Activated effector memory CD4-positive, alpha-beta T cell treated with Interleukin-2 at 50 U/mL for 16 hours (primary cell): Measurements from ENCODE around the gene TREM1.

Experiments used
- DNase-seq: peaks from one replicate; pipeline ENCODE4 v3.0.0-alpha.2; 2020

The TREM1 gene

DNA sequence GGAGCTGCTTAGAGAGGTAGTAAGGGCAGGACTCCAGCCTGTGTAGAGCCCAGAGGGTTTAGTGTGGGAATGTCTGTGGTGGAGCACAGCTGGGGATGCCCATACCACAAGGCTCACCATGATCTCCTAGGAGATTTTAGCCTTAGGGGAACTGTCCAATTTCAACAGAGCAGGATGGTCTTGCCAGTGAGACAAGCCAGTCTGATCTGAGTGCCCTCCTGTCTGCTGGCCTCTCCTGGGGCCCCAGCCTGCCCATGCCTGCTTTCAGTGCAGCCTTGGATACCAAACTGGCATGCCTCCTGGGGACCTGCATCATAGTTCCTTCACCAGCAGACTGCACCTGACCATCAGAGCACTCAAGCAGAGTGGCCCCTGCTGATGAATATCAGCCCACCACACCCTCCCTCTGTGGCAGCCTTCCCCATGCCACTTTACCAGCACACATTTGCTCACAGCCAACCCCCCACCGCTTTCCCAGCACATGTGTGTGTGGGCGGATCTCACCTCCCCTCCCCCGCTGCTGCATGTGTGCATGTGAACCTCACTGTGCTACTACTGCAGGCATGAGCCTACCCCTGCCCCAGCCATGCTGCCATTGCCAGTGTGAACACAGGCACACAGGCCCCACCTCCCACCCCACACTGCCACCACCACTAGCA lies 7.9 kb upstream of the TREM1 start:
- no peak for DNase-seq

DNA sequence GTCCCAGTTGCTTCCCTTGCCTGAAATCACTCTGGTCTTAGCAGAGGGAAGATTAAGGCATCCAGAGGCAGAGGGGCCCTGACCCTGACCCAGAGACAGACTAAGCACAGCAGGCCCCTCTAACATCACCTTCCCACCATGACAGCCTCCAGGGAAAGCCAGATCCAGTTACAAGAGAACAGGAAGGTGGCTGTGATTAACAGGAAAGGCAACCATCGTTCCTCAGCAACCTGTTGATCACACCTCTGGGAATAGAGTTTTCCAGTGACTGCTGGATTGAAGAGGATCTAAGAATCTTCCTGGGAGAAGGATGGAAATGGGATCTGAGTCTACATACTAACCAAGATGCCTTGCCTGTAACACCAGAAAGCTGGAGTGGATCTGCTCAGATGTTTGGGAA lies 5.2 kb upstream of the TREM1 start:
- DNase-seq, result no peak

DNA sequence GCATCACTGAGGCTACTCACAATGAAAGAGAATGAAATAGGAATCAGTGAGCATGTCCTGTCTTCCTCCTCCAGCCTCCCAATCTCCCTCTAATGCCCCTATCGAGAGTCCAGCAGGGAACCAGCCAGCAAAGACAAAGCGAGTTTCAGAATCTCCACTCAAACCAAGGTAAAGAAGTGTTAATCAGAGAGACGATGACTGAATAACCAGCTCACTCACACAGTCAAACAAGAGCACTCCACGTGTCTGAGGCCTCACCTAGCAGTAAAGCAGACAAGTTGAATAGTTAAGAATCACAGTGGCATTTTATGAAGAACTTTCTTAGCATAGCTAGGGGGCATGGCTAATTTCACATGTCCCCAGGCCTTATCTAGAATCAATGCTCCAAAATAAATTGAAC lies 3.3 kb upstream of the TREM1 start:
- no peak for DNase-seq

DNA sequence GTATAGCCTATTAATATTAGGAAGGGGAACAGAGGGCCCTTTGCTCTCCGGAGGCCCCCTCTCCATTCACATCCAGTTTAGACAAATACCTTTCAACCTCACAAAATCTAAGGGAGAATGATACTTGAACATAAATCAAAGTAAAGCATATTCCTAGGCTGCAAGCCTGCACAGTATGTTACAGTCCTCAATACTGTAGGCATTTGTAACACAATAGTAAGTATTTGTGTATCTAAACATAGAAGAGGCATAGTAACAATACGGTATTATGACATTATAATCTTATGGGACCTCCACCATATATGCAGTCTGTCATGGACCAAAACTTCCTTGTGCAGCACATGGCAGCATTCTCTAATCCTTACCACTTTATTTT lies 2.3 kb upstream of the TREM1 start:
- no peak for DNase-seq

DNA sequence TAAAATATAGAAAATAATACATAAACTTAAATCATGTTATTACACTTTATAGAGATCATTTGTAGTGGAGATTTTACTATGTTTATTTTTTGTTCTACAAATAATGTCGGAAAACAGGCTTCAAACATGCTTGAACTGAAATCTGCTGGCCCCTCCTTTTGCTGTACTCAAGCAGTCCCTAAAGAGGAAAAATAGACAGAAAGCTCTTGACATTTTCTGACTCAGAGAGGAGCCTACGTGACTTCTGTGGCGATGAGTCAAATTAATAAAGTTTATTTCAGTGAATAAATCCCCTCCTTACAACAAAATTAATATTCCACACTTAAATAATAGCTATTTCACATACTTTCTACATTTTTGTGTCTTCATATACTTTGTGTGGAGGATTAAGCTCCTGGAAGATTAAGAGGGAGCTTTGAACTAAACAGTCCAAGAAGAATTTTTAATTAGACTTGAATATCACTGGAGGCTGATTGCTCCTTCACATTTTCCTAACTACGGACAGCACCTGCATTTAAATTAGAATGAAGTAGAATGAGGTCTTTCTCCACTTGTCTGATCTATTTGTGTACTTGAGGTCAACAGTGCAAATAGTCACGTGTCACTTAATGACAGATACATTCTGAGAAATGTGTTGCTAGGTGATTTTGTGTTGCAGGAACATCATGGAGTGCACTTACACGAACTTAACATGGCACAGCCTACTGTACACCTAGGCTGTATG lies 1.7 kb upstream of the TREM1 start:
- DNase-seq, result no peak

DNA sequence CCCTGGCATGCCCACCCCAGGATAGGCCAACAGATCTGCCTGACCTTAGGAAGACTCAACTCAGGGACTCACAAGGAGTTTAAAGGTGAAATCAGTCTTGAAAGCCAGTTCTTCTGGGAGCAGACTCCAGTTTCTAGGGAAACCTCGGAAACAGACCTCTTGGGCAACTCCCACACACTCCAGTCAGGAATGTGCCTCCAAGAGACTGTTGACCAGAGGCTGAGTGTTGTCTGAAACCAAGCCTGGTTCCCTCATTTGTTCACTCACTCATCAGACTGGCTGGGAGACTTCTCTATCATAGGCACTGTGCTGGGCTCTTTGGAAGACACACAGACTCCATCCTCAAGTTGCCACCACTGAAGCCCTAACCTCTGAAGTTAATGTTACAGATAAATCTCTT lies 1.8 kb downstream of the TREM1 start:
- no peak for DNase-seq

DNA sequence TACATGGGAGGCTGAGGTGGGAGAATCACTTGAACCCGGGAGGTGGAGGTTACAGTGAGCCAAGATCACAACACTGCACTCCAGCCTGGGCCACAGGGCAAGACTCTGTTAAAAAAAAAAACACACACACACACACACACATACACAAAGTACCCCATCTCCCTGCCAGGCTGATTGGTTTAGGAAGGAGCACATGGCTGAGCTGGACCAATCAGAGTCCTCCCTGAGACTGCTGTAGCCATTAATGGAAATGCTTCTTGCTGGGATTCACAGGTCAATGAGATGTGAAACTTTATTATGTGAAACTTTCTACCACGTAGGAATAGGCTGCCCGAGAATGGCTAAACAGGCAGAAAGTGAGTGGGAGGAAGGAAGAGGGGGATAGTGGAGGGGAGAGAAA lies 2.9 kb downstream of the TREM1 start:
- DNase-seq, result no peak

DNA sequence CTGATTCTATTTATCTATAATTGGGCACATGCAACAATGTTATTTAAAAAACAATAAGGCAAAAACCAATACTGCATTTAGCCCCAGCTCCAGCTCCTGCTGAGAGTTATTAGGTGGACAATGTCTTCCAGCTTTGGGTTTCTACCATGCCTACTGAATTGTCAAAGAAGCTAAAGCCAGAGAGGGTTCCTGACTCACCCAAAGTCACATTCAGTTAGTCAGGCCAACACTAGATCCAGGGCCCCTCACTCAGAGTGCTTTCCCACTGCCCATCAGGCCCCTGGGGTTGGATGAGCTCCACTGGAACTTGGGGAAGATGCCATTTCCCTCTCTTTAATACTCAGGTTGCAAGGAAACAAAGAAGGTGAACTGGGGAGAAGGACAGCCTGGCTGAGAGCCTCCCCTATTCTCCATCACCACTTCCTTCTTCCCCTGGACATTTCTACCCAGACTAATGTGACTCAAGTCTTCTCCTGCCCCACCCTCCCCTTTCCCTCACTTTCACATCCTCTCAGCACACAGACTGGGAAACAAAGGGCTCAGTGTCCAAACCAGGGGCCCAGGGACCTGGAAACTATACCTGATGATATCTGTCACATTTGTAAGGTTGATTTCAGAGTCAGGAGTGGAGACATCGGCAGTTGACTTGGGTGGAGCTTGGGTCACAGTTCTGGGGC lies 6.0 kb downstream of the TREM1 start:
- DNase-seq, result no peak

DNA sequence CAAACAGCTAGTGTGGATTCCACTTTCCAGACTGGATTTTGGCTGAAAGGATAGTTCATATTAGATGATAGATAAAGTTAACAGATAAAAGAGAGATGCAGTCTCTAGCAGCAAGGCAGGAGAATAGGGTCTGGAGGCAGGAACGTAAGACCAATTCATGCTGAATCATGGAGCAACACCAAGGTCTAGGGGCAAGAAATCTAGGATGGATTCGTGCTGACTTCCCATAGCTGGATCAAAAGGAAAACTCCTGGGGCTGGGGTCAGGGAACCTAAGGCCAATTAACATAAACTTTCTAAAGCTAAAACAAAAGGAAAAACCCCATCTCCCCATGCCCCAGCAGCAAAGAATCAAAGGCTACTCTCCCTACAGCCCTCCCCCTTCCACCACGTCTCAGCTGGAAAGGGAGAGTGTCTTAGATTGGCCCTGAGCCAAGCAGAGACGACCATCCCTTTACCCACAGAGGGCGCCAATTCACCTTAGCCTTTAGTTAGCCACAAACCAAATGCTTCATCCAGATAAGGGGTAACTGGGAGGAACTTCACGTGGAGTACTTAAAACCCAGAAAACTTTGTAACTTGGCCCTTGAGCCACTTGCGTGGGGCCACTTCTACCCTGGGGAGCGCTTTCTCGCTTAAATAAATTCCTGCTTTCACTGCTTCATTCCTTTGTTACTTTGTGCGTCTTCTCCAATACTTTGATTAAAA lies 7.6 kb downstream of the TREM1 start:
- peak; percentile 29 for DNase-seq

DNA sequence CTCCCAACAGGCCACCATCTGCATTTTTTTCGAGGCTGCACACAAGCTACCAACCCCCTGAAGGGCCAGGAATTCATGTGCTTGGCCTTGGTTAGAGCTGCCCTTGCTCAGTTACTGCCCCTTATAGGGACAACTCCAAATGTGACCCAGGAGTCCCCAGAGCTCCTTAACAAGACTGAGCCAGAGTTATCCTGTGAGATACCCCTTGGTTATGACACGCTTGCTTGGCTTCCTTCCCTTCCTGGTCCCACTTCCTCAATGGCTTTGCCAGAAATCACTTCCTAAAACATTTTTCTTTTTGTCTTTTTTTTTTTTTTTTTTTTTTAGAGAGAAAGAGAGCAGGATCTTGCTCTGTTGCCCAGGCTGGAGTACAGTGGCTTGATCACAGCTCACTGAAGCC lies 8.9 kb downstream of the TREM1 start:
- DNase-seq, result no peak

DNA sequence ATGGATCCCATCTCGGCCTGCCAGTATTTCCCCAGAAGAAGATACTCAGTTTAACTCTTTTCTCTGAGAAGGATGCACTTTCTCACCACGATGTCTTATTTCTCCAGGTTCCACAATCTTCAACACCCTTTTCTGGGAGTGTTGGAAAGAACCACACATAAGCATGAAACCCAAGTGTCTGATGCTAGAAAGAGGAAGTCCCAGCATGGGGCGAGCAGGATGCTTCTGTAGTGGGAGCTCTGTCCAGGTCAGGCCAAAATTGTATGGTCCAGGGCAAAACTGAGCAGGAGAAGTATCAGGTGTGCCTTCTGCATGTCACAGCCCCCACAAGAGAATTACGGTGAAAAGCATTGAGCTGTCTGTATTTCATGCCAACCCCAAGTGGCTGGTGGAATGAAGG lies 11.0 kb downstream of the TREM1 start:
- no peak for DNase-seq

DNA sequence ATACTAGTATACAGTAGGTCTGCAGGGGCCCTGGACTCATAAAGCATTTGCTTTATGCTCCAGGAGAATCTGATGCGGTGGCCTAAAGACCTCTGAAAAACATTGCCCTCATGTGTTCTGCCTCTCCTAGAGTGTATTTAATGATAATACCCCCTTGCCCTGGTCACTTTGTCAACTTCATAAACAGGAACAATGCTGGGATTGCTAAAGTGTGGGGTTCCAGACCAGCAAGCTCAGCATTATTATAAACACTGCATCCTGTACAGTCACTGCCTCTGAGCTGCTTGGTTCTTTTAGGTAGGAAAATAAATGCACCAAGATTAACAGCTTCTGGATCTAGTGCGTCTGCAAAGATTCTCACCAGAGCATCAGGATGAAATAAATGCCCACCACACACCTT lies 12.2 kb downstream of the TREM1 start:
- no peak for DNase-seq

DNA sequence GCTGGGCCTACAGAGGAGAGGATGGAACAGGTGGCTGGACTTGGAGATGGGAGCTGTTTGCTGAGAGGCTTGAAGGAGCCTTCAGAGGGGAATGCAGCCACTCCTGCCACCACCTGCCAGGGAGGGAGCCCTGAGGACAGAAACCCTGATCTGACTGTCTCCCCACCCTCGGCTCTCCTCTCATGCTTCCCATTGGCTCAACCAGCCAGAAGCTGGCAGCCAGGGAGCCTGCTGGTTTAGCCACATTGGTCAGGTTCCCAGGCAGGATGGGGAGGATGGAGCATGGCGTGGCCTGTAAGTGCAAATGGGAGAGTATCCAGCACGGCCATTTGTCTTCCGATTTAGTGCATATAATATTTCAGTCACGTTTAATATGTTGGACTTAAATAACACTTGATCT lies 12.8 kb downstream of the TREM1 start:
- no peak for DNase-seq

DNA sequence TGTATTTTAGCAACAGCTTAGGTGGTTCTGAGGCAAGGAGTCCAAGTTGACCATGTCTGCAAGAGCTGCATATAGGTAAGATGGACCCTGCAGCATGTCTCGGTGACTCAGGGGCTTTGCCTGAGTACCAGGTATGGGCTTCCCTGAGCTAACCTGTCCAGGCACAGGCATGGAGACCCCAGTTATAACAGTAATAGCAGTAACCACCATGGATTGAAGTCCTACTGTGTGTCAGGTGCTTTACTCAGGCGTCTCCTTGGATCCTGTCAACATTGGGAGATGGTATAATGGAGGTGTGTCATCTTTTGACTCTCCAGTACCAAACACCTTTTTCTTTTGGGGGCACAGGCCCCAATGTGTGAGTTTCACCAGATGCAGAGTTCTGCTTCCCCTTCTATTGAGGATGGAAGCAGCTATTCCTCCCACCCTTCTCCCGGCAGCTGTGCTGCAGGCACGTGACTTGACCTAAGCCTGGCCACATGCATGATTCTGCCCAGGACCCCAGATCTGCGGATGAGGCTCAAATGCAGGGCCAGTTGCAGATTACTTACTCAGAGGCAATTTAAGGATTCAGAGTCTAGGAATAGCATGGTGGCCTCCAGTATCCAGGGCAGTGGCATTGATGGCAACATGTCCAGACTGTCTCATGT lies 13.8 kb downstream of the TREM1 start:
- no peak for DNase-seq

DNA sequence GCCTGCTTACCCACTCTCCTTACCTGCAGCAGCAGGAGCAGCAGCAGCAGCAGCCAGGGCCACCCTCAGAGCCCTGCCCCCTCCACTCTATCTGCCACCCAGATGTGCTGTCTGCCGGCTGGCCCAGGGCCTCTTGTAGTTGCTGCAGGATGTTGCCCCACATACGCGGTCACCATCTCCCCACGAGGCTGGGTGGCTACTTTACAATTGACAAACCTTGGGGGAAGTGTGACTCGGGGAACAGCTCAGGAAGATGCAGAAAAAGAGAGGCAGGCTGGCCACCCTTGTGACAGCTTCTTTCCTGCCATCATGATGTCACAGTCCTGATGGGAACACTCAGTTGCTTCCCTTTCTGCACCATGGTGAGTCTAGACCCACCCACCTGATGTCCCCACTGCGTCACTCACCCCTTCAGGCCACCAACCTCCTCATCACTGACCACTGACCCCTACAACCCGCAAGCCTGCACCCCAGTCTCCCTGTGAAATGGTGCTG lies 14.5 kb downstream of the TREM1 start:
- no peak for DNase-seq

DNA sequence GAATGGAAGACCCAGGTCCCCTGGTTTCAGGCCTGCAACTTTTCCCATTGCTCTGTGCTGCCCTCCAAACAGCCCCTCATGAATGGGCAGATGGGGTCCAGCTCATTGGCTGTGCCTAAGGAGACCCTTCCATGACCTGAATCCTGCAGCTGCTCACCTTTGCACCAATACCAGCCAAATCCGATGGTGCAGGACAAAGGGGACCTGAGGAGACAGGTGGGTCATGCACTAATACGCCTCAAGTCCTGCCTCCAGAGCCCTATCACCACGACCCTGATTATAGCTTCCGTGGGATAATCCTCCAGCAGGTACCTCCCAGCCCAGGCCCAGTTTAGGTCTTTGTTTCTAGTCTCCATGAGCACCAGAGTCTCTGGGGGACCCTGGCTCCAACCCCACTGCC lies 16.8 kb downstream of the TREM1 start:
- no peak for DNase-seq

DNA sequence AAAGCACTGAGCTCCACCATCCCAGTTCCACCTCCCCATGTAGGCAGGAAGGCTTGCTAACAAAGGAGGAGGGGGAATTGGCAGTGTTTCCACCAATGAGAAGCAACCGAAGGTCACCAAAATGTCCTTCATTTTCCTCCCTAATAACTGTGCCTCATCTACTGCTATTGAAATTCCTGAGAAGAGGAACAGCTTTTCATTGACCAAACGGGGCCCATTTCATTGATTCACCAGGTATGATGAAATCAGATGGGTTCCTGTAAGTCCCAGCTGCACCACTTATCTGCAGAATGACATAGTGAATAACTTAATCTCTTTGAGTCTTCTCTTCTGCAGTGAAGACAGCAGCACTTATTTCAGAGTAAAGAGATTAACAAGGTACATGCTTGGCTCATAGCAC lies 17.3 kb downstream of the TREM1 start:
- no peak for DNase-seq

DNA sequence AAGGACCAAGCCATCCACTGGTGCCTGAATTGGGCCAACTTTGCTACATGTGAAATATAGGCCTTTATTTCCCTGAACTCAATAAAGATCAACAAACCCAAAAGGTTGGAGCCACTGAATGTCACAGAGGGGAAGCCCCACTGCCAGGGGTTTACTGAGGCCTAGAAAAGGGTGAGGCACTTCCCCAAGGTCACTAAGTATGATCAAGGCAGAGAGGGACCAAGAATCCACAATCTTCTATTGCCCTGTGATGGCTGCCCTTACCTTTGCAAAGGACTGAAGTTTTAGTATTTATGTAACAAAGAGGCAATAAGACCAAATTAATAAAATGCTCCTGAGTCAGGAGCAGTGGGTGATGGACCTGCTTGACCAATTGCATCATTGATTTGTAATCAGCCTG lies 18.0 kb downstream of the TREM1 start:
- no peak for DNase-seq

DNA sequence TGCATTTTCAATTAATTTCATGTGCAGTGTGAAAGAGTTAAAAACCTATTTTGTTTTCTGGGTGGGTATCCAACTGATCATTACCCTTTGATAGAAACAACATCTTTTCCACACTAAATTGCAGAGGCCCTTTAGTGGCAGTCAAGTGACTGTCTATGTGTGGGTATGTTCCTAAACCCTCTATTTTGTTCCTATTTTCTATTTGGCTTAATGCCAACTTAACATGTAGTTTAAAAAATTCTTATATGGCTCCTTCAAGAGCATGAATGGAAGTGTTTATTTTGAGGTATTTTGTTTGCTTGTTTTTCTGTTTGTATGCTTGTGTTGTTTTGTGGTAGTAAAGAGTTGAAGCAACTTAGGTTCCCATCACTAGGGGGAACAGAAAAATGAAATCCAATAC lies 19.9 kb downstream of the TREM1 start:
- no peak for DNase-seq

DNA sequence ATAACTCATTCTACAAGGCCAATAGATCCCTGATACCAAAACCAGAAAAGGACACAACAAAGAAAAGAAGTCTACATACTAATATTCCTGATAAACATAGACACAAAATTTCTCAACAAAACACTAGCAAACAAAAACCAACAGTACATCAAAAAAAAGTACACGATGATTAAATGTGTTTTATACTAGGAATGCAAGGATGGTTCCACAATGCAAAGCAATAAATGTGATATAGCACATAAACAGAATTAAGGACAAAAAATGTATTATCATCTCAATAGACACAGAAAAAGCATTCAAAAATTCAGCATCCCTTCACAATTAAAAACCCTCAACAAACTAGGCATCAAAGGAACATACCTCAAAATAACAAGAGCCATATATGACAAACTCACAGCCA lies 23.2 kb downstream of the TREM1 start:
- DNase-seq, result no peak

DNA sequence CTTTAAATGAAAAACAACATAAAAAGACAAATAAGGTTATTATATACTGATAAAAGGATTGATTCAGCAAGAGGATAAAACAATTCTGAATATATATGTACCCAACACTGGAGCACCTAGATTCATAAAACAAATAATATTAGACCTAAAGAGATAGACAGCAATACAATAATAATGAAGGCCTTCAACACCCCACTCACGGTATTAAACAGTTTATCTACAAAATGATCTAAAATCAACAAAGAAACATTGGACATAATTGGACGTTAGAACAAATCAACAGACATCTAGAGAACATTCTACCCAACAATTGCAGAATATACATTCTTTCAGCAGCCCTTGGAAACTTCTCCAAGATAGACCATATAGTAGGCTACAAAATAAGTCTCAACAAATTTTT lies 24.1 kb downstream of the TREM1 start:
- DNase-seq, result no peak

DNA sequence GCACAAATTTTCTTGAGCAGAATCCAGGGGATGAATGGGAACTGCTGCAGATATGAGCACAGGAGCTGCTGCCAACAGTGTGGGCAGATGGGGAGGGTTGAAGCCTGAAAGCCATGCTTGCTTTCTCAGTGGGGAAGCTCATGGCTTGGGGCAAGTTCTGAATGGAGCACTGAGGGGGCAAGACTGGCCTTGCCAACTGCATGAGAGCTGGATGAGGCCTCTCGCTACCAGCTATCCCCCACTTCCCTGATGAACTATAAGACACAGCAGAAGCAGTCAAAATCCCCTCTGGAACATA lies 28.3 kb downstream of the TREM1 start:
- DNase-seq, result no peak
